Stimulated activated CD4-positive, alpha-beta T cell treated with anti-CD3 and anti-CD28 coated beads, TNF-alpha, amount 100 ng/mL, for 24 hours (primary cell): ENCODE data around the gene PTPRE.

Source experiments
- DNase-seq, 3 experiments: peaks; one replicate each; pipeline ENCODE4 v3.0.0-alpha.2; 2020; ENCODE audit warnings: low read depth in 3 of 3

Gene PTPRE

DNA sequence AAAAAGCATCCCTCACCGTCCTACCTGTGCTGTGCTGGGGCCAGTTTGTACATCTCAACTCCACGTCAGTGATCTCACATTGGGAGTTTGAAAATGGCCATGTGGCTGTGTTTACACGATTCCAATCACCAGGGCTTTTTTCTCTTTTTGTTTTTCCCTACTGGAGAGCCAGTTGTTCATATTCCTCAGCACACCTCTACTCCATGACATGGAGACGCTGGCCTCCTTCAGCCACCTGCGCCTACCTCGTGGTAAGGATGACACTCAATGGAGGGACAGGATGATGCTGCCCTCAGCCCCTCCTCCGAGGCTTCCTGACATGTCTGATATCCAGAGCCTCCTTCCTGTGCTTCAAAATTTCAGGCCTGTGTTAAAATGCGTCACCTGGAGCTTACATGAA is 24.5 kb upstream of the PTPRE start:
- DNase-seq = no peak

DNA sequence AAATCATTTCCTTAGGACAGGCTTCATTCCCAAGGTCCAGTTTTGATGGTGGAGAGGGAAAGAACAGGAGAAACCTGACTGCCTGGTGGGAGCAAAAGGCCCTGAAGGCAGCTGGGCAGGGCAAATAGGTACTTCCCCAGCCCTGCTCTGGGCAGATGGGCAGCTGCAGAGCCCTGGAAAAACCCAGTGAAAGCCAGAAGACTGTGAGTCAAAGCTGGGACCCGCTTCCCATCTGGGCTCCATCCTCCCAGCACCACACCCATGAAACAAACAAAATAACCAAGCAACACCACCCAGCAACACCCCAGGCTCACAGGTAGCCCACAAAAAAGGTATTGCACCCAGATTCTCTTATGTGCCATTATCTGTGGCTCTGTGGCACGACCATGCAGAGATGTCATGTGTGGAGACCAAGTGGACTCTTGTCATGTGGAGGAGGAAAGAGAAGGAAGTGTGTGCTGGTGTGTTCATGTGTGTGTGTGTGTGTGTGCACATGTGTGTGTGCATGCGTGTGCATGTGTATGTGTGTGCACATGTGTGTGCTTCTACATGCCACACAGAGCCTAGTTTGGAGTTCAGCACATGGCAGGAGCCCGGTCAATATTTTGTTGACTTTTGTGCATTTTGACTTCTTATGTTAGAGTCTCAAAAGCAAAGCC is 24.0 kb upstream of the PTPRE start:
- DNase-seq = no peak

DNA sequence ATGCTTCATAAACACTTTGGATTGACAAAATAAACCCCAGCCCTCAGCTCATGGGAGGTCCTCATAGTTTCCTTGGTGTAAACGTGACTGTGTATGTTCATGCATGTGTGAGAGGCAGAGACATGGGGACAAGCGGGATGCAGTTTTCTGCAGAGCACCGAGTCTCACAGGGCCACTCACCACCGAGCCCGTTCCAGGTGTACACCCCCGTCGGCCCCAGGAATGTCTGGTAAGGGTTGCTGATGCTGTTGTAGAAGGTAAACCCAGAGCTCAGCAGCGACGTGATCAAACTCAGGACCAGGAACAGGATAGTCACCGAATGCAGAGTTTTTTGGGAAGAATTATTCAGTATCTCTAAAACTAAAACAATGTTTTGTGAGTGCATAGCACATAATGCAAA is 23.4 kb upstream of the PTPRE start:
- no peak for DNase-seq

DNA sequence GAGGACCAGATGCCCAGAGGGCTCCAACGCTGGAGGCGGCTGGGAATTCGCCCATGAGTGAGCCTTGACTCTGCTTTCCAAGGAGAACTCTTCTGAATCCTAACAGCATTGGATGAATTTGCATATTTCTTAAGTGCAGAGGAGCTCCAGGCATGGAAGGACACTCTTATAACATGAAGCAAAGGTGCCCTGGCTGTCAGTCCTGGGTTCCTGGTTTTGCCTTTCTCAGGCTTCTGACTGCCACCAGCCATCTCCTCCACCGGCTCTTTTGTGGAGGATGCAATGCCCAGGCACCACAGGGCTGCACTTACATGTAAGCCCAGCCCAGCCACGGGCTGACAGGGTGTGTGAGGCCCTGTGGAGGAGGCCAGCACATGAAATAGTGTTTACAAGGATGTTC is 22.4 kb upstream of the PTPRE start:
- no peak for DNase-seq

DNA sequence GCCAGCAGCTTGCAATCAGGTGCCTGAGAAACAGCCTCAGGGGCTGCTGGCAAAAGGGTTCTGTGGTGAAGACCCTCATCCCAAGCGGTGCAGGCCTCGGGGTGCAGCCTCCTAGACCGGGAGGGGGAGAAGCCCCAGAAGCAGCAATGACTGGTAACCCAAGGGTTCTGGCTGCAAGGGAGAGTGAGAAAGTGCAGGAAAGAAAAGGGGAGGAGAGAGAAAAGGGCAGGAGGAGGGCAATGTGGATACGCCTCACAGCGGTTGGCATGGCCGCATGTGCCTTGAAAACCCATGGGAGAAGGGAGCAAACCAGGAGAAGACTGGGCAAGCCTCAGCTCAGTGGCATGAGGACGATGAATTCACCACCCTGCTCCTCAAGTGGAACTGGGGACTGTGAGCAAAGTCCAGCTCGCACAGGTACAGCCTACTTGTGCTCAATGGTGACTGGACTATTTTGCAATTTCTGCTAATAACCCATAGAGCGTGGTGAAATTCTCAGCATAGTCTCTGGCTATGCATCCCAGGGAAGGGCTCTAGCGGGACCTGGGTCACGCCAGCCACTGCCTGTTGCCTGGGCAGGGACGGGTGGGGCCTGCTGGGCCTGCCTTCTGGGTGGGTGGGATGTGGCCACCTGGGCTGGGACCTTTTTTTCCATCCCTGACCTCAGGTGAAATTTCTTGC is 20.4 kb upstream of the PTPRE start:
- no peak for DNase-seq

DNA sequence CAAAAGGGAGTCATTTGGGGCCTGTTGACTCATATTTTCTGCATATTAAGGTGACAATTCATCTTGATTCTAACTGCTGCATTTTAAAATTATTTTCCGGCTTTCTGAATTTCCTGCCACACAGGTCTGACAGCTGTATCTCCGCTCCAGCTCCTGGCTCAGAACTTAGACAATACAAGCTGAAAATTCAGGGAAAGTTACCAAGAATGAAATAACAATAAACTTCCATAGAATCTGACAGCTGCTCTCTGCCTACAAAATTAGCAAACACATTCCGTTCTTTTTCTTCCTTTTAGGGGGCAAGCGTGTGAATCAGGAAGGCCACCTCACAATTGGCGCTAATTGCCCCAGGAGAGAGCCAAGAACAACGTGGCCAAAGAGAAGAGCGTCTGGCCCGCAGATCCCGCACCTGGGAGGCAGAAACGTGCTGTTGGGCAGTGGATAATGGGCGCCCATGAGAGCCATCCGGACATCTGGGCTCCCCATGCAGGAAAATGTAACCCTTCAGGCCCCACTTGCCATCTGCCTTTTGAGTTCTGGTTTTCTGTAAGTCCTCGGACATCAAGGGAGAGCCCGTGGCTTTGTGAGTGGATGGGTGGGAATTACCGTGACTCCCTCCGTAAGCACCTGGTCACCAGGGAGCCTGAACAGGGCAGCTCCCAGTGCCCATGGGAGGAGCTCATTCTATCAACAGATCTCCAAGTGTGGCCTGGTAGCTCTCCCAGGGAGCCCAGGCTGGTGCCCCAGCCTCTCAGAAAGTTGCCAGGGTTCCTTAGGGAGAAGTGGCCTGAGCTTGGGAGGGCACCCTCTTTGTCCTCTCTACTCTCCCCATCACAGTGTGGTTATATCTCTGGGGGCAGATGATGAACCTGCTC is 19.1 kb upstream of the PTPRE start:
- DNase-seq = no peak

DNA sequence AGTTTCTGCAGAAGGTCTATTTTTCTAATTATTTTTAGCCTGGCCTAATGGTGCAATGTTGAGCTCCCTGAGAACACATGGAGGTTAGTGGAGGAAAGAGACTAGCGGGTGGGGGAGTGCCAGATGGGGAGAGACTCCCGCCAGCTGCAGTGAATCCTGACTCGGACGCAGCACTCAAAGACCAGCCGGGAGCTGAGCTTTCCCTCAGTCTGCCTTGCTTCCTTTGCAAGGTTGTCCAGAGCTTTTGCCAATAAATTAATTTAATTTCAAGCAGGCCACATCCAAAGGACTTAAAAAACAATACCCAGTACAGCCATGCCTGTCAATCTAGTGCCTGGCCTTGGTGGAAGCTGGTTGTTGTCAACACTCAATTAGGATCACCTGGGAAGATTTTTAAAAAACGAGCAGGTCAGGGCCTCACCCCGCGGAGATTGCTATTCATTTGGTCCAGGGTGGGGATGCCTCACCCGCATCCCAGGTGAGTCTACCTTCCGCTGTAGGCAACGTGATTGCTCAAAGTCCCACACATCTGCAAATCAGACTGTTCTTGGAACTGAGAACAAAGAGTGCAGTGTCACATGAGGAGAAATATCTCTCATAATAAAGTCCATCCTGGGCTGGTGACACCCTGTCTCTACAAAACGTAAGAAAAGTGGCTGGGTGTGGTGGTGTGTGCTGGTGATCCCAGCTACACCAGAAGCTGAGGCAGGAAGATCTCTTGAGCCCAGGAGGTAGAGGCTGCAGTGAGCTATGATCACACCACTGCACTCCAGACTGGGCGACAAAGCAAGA is 18.2 kb upstream of the PTPRE start:
- no peak for DNase-seq

DNA sequence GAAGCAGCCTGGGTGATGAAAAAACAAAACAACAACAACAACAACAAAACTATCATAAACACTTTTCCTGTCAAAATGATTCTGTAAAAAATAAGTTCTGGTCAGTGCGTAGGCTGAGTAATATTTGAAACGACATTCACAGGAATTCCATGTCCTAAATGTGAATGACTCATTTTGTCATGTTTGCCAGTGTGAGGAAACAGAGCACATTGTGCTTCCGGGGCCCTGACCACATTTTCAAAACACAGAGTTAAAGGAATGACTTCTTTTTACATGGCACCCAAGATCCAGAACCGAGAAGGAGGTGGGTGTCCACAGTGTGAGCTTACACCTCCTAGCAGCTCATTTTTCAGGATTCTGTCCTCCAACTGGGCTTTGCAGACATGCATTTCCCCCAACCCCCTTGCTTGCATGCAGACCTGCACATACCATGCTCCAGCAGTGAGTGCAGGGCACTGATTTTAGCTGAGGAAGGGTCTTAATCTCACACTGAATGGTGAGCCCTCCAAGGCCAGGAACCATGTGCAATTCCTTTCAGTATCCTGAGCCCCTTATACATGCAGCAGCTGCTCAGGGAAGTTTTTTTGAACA is 17.2 kb upstream of the PTPRE start:
- DNase-seq = no peak

DNA sequence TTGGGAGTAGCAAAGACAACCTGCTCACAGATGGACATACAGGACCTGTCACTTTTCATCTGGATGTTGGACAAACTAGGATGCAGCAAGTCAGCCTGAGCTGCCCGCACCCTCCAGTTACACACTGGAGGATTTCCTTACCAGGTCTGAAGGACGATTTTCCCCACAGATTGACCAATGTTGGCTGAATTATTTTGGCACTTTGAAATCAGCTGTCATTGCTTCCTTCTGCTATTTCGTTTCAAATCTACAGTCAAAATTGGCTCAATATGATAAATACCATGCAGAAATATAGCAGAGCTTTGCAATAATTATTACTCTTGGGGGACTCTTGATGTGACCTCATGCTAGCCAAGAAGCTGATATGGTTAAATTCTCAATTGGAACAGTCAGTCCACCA is 16.7 kb upstream of the PTPRE start:
- DNase-seq = no peak

DNA sequence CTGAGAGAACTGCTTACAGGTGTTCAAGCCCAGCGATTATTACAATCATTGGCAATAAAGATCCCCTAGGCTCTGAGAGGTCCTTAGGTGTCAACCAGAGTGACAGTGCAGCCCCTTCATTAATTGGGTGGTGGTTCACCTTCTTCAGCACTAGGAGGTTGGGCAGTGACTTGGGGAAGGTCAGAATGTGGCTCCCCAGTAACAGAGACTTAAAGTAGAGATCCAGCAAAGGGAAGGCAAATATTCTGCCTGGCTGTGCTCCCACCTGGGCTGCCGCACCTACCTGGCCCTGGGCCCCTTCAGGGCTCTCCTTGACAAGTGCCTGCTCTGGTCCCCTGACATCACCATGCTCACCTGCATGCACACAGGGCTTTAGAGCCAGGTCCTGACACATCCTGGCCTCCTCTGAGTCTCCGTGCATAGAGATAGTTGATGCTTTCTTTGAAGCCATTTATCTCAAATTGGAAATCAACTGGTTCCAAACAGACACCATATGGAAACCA is 16.0 kb upstream of the PTPRE start:
- DNase-seq = no peak

DNA sequence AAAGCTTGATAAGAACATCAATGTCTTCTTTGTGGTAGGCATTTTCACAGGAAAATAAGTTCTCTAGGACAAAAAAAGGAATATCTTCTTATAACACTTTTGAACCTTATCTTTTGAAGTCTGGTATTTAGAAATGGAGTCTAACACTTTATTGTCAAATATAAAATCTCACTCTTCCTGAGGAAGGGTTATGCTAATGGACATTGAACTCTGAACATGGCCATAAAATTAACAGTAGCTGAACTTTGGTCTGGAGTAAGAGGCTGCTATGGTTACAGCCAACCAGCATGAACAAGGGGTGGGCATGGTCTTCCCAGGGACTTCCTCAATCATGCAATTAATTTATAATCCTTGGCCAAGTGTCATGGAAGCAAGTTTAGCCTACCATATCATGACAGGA is 14.2 kb upstream of the PTPRE start, which contains the start of gene CLRN3:
Gene CLRN3, minus strand, starts transcription at position 199 of the 400 bp plus-strand sequence. Its CDS starts 157 bp downstream, at position 42.
- DNase-seq = no peak

DNA sequence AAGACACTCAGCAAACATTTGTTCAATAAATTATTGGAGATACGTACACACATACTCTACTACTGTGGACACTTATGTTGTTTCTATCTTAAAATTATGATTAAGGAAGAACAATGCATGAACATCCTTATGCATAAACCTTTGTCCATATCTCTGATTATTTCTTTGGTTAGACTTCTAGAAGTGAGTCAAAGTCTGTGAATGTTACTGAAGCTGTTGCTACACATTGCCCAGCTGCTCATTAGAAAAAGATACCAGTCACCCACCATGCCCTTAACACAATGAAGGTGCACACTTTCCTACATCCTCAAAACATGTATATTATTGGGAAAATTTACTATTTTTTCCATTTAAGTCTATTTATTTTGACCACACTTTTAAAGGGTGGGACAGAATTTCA is 12.8 kb upstream of the PTPRE start:
- no peak for DNase-seq

DNA sequence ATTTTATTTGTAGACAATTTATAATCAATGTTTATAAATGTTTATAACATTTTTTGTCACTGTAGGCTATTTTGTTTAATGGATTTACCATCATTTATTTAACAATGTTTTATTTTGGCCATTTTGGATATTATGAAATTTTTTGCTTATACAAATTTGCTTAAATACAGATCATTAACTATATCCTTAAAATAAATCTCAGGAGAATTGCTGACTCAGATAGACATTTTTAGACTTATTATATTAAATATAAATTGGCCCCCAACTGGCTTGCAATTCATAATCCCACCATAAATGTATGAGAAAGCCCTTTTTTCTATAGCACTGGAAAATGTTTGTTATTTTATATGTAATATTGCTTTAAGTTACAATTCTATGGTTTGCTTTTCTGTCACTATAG is 10.3 kb upstream of the PTPRE start:
- no peak for DNase-seq

DNA sequence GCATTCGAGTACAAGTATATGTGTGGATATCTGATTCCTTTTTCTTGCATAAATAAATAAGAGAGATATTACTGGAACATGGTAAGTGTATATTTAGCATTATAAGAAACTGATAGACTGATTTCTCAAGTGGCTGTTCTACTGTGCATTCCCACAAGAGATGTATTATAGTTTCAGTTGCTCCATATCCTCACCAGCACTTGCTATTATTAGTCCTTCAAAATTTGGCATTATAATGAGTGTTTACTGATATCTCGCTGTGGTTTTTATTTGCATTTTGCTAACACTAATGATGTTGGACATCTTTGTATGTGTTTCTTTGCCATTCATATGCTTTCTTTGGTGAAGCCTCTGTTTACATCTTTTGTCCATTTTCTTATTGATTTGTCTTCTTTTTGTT is 9.7 kb upstream of the PTPRE start:
- no peak for DNase-seq

DNA sequence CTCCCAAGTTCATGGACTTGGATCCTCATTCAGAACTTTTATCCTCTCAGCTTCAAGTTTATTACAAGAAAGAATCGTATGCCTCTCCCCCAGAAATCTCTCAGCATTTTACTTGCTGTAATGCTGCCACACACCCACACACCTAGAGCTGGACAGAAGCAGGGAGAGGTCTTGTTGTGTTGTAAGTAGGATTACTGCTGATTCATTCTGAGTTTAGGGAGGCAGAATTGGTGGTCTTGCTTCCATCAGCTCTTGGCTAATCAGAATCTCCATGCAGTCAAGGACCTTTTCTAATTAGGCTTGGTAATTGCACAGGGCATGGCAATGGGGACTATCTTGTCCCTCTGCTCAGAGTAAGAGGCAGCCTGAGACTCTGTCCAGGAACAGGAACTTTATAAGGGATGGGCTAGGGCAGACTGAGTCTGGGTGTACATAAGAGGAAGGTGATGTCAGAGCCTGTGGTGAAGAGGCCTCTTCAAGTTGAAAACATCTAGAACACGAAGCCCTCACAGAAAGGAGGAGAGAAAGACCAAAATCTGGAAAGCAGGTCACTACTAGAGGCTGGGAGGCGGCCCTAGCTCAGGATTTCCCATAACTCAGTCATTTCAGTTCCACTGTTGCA is 7.0 kb upstream of the PTPRE start:
- DNase-seq = no peak

DNA sequence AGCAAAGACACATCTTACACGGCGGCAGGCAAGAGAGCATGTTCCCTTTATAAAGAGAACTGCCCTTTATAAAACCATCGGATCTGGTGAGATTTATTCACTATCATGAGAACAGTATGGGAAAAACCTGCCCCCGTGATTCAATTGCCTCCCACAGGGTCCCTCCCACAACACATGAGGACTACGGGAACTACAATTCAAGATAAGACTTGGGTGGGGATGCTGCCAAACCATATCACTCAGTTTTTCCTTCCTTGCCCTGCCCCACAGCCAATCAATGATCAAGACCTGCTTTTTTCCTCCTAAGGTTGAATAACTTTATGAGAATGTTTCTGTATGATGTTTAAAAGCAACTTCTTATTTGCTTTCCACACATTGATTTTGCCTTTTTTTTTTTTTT is 3.1 kb upstream of the PTPRE start:
- no peak for DNase-seq

DNA sequence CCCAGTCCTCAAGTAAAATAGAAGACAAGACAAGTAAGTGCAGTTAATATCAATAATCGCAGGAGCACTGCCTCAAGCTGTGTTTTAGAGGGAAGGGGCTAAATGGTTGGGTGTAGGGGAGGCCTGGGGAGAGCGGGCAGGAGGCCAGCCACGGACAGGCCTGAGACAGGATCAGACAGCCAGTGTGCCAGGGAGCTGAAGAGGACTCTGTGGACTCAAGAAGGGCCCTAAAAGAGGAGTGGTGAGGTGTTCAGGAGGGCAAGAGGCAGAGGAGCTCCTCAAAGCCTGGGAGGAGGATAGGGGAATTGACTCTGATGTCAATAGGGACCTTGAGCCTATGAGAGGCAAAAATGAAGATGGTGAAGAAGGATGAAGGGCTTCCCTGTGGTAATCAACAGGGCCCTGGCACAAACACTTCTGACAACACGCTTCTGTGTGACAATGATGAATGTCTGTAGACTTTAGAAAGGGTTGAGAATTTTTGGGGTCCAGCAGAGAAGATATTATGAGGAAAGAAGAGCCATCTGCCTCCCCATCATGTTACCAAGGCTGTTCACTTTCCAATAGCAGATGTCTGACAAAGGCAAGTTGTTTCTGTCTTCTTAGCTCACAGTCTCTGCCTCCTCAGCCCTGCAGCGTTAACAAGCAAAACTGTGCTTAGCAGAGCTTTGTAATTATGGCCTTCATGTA is 2.4 kb upstream of the PTPRE start:
- DNase-seq = no peak

DNA sequence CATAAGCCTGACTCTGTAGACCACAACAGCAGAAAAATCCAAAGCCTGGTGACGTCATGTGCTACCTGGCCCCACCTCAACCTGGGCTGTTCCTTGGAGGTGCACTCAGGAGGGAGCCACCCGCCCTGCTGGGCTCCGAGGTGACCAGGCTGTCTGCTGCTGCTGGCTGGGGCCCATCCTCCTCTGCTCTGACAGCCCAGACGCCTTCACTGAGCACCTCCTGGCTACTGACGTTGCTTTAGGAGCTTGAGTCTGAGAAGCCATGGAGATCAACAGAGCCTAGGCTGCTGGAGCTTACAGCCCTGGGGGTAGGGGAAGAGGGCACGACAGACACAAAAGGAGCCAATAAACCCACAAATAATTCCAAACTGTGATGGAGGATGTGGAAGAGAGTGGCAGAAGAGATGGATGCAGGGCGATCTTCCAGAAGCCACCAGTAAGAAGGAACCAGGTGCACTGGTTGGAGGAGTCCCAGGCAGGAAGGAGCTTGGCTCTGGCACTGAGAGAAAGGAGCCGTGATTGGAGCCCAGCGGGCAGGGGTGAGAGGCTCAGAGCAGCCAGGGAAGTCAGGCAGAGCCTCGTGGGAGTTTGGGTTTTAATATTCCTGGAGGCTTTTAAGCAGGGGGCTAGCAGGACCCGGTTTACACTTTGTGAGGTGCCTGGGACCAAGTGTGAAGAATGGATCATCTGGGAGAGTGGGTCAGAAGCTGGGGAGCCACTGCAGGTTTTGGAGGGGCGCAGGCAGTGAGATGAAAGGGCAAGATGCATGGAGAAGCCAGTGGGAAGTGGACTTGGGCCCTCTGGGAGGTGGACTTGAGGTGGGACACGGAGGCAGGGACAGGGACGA is 1.7 kb upstream of the PTPRE start:
- DNase-seq = no peak

DNA sequence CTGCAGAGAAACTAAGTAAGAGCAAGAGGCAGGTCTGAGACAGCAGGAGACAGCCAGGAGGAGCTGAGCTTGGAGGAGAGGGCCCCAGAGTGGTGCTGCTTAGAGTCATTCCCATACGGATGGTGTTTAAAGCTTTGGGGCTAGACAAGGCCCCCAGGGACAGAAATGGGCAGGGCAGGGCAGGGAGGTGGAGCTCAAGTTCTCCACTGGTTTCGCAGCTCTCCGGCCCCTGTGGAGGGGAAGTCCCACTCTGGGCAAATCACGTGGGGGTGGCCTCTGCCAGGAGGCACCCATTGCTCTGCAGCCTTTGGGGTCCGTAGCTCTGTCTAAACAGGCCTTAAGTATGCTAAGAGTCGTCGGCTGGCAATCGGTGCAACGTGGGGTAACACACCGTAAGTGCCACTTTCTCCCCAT is 1.0 kb upstream of the PTPRE start:
- no peak for DNase-seq
